Hepatocyte (in vitro differentiated cells): Measurements from ENCODE around the gene SPACDR. TPM values are rescaled to one million over a fixed set of nuclear protein-coding genes. Genes with fewer than 3 reads are reported as not detected.
"Not testable (repeated sequence)": the region's sequence is repeated elsewhere in the genome, so short reads cannot be mapped to it uniquely, and the experiment has no call there.

Source experiments
- DNase-seq: peaks from one replicate; pipeline ENCODE4 v3.0.0-alpha.2; 2016; ENCODE audit warnings: low spot score
- H2AFZ ChIP-seq: fragments of 200-600 bp; sonication (generic); 2 replicates; pipeline ENCODE4 v1.6.0; 2016; ENCODE audit warnings: antibody characterized with exemption, mild to moderate bottlenecking
- H3K27ac ChIP-seq: fragments of 200-600 bp; sonication (generic); 2 replicates; pipeline ENCODE4 v1.5.1; 2016; ENCODE audit warnings: mild to moderate bottlenecking
- H3K27me3 ChIP-seq: fragments of 200-600 bp; sonication (generic); 2 replicates; pipeline ENCODE4 v1.6.1; 2016
- H3K36me3 ChIP-seq: fragments of 200-600 bp; sonication (generic); replicated peaks from 2 replicates; pipeline ENCODE4 v1.5.1; 2016; ENCODE audit warnings: low read depth; ENCODE audit not compliant: insufficient read depth
- H3K4me1 ChIP-seq: fragments of 200-600 bp; sonication (generic); 2 replicates; pipeline ENCODE4 v1.5.1; 2016; ENCODE audit warnings: mild to moderate bottlenecking, moderate library complexity; ENCODE audit not compliant: insufficient read depth
- H3K4me2 ChIP-seq: fragments of 200-600 bp; sonication (generic); 2 replicates; pipeline ENCODE4 v1.6.0; 2016
- H3K4me3 ChIP-seq: fragments of 200-600 bp; sonication (generic); 2 replicates; pipeline ENCODE4 v1.5.1; 2016; ENCODE audit warnings: mild to moderate bottlenecking
- H3K79me2 ChIP-seq: fragments of 200-600 bp; sonication (generic); 2 replicates; pipeline ENCODE4 v1.6.0; 2017; ENCODE audit warnings: mild to moderate bottlenecking
- H3K9me2 ChIP-seq: fragments of 200-600 bp; sonication (generic); replicated peaks from 2 replicates; pipeline ENCODE4 v1.6.0; 2017; ENCODE audit warnings: mild to moderate bottlenecking; ENCODE audit not compliant: insufficient read depth
- H3K9me3 ChIP-seq: fragments of 200-600 bp; sonication (generic); 2 replicates; pipeline ENCODE4 v1.5.1; 2016; ENCODE audit warnings: low read depth, mild to moderate bottlenecking
- H4K20me1 ChIP-seq: fragments of 200-600 bp; sonication (generic); 2 replicates; pipeline ENCODE4 v1.6.0; 2016; ENCODE audit warnings: mild to moderate bottlenecking; ENCODE audit not compliant: insufficient read depth, poor library complexity, severe bottlenecking
- CTCF ChIP-seq: fragments of 200-600 bp; sonication (generic); IDR thresholded peaks from 2 replicates; pipeline ENCODE4 v1.5.1; 2016; ENCODE audit warnings: antibody characterized with exemption, mild to moderate bottlenecking; ENCODE audit not compliant: poor library complexity
- EZH2 ChIP-seq: fragments of 200-600 bp; sonication (generic); IDR thresholded peaks from 2 replicates; pipeline ENCODE4 v1.6.1; 2016; ENCODE audit warnings: antibody characterized with exemption, mild to moderate bottlenecking, borderline replicate concordance
- EZH2phosphoT487 ChIP-seq: fragments of 200-600 bp; sonication (generic); IDR thresholded peaks from one replicate; pipeline ENCODE4 v1.6.1; 2018; ENCODE audit warnings: antibody characterized with exemption, mild to moderate bottlenecking, low read depth, moderate library complexity; ENCODE audit not compliant: unreplicated experiment, severe bottlenecking
- WGBS: methylation state at CpG from one replicate; pipeline ENCODE4 v1.1.6; 2016; ENCODE audit warnings: low lambda C conversion rate; ENCODE audit errors: missing lambda C conversion rate; 5-methylcytosine and 5-hydroxymethylcytosine counted together
- polyA plus RNA-seq: library from polyadenylated mRNA; unstranded; fragments of >200 nt; fragmentation: Nextera tagmentation; extraction: Ambion mirVana; gene quantifications from 2 replicates; pipeline ENCODE4 v1.2.1, GENCODE V29; 2016
- total RNA-seq: library from RNA; depleted of rRNA; stranded (reverse); fragments of >200 nt; gene quantifications from 2 replicates; pipeline ENCODE4 v1.2.3, GENCODE V29; 2014

Gene SPACDR
- total and polyA plus RNA-seq, 2 experiments from 2014 or later: 0.13 TPM; not detected in 1

- Histone ChIP-seq H3K4me1 (no peaks in the 10 kb centered on the region), H3K9me2 (no peaks in the 10 kb centered on the region), H3K4me3 (no peak overlapping the region), H3K27ac (no peak overlapping the region), H3K27me3 (no peaks in the 10 kb centered on the region), H4K20me1 (no peaks in the 10 kb centered on the region), H3K9me3 (no peaks in the 10 kb centered on the region), H2AFZ (no peak overlapping the region), H3K4me2 (no peak overlapping the region), H3K36me3 (no peaks in the 10 kb centered on the region), H3K79me2 (no peaks in the 10 kb centered on the region)
- WGBS: 94% methylated on average over 14 of the region's 14 CpGs
- no peak for DNase-seq
- TF ChIP-seq CTCF (no peak), EZH2 (no peak), EZH2phosphoT487 (no peak)
These were observed 7.5 kb downstream of the SPACDR start for GRCh38 chr7:100456562-100456961.

GRCh38 chr7:100455206-100455605 is 8.9 kb downstream of the SPACDR start:
- Histone ChIP-seq H3K36me3 (no peaks in the 10 kb centered on the region), H4K20me1 (no peaks in the 10 kb centered on the region), H3K4me1 (no peaks in the 10 kb centered on the region), H3K4me2 (no peak overlapping the region), H3K27ac (no peak overlapping the region), H3K79me2 (no peaks in the 10 kb centered on the region), H3K9me3 (no peaks in the 10 kb centered on the region), H3K4me3 (no peak overlapping the region), H3K9me2 (no peaks in the 10 kb centered on the region), H3K27me3 (no peaks in the 10 kb centered on the region), H2AFZ (no peak overlapping the region)
- WGBS: 93% methylated on average over 3 of the region's 3 CpGs
- DNase-seq: no peak
- TF ChIP-seq EZH2 (no peak), CTCF (no peak), EZH2phosphoT487 (no peak)

- not testable (repeated sequence) for H3K9me3 ChIP-seq, H3K27ac ChIP-seq, H3K4me1 ChIP-seq, H3K4me2 ChIP-seq, H4K20me1 ChIP-seq, H2AFZ ChIP-seq, H3K36me3 ChIP-seq, H3K9me2 ChIP-seq, H3K27me3 ChIP-seq, H3K4me3 ChIP-seq, H3K79me2 ChIP-seq, DNase-seq
- whole genome bisulfite sequencing: 89% methylated on average over 8 of the region's 8 CpGs
These were observed 10.2 kb downstream of the SPACDR start for GRCh38 chr7:100453854-100454253.

- Histone ChIP-seq H3K79me2 (no peaks in the 10 kb centered on the region), H3K4me3 (no peak overlapping the region), H2AFZ (no peak overlapping the region), H3K27me3 (no peaks in the 10 kb centered on the region), H4K20me1 (no peaks in the 10 kb centered on the region), H3K9me3 (no peaks in the 10 kb centered on the region), H3K4me1 (no peaks in the 10 kb centered on the region), H3K36me3 (no peaks in the 10 kb centered on the region), H3K9me2 (no peaks in the 10 kb centered on the region), H3K4me2 (no peak overlapping the region), H3K27ac (no peak overlapping the region)
- DNase-seq: no peak
- WGBS: 99% methylated on average over 3 of the region's 3 CpGs
- TF ChIP-seq EZH2 (no peak), CTCF (no peak), EZH2phosphoT487 (no peak)
These were observed 11.5 kb downstream of the SPACDR start for GRCh38 chr7:100452513-100452912.
